Measurements from ENCODE around the gene CCR4. TPM values are rescaled to one million over a fixed set of nuclear protein-coding genes. Genes with fewer than 3 reads are reported as not detected.

CCR4 gene
- total and polyA plus RNA-seq, 2 of the 13 experiments (the other 11 are each of a cell fraction or from before 2014, with no cell fraction given) = 0.04 to 0.05 TPM

- CTCF ChIA-PET (ENCODE audit: low intra/inter-chr PET ratio, low total read pairs) = no interaction called here
- Histone ChIP-seq H3K36me3 (replicated peaks in 1 of 2; ENCODE audit: control insufficient read depth in 1 of 2, insufficient read depth in 2 of 2, low read length in 2 of 2) (no peaks in the 10 kb centered on the region), H3K9ac (ENCODE audit: insufficient read depth, low read depth, low read length) (no peak overlapping the region), H3K27me3 (ENCODE audit: control insufficient read depth in 1 of 2, insufficient read depth in 2 of 2, low read length in 2 of 2) (peaks cover 0 to 4% of the 10 kb centered on the region in 2 experiments; a peak in 1 of 5 replicates), H3K9me3 (ENCODE audit: low read length) (no peaks in the 10 kb centered on the region), H3K4me3 (replicated peaks in 1 of 3; ENCODE audit: insufficient read depth in 1 of 3, low read depth in 2 of 3, low read length in 3 of 3) (no peak overlapping the region), H3K4me2 (ENCODE audit: low read depth, low read length) (no peak overlapping the region), H4K20me1 (ENCODE audit: insufficient read depth, low read length) (no peaks in the 10 kb centered on the region), H3K4me1 (ENCODE audit: insufficient read depth, low read length) (no peaks in the 10 kb centered on the region), H3K79me2 (ENCODE audit: insufficient read depth, low read length) (no peaks in the 10 kb centered on the region), H2AFZ (ENCODE audit: low read length) (no peak overlapping the region), H3K27ac (ENCODE audit: extremely low read length, insufficient read depth, low read length) (no peak overlapping the region)
- WGBS (ENCODE audit: low lambda C conversion rate) = 41% methylated on average over 10 of the region's 10 CpGs
- DNase-seq (ENCODE audit: low spot score) (no peak), ATAC-seq (no peak), FAIRE-seq (no peak)
- in situ Hi-C loops (cut with HindIII; ENCODE audit: extremely low pct_ligation_motif_present, low pct_unique_long_range_greater_than_20kb) (no loop called here), intact Hi-C loops (cut with micrococcal nuclease; ENCODE audit: unreplicated experiment) (no loop called here)
- no TSS peak for BruUV-seq (replicated peaks)
- TF ChIP-seq ZNF275 (CRISPR knock-in tag; IDR thresholded peaks at IDR 0.05; ENCODE audit: borderline replicate concordance) = no peak
- TF ChIP-seq ZNF790 (CRISPR knock-in tag; IDR thresholded peaks at IDR 0.05; ENCODE audit: borderline replicate concordance) = no peak
- TF ChIP-seq ZKSCAN1 (IDR thresholded peaks at IDR 0.05; ENCODE audit: low read length) = no peak
- no peak for TF ChIP-seq JUNB (CRISPR knock-in tag; IDR thresholded peaks at IDR 0.05; ENCODE audit: borderline replicate concordance)
- TF ChIP-seq ZSCAN21 (CRISPR knock-in tag; IDR thresholded peaks at IDR 0.05; ENCODE audit: borderline replicate concordance) = no peak
- TF ChIP-seq ZNF776 (CRISPR knock-in tag; IDR thresholded peaks at IDR 0.05) = no peak
- TF ChIP-seq STAT5B (CRISPR knock-in tag; IDR thresholded peaks at IDR 0.05) = no peak
- no peak for TF ChIP-seq ZNF674 (CRISPR knock-in tag; IDR thresholded peaks at IDR 0.05; ENCODE audit: low read depth)
- TF ChIP-seq SIX4 (CRISPR knock-in tag; IDR thresholded peaks at IDR 0.05) = no peak
- TF ChIP-seq ZNF609 (CRISPR knock-in tag; IDR thresholded peaks at IDR 0.05; ENCODE audit: borderline replicate concordance) = no peak
- no peak for TF ChIP-seq ZFYVE20 (CRISPR knock-in tag; IDR thresholded peaks at IDR 0.05; ENCODE audit: borderline replicate concordance, low read depth)
- no peak for TF ChIP-seq ZNF660 (CRISPR knock-in tag; IDR thresholded peaks at IDR 0.05; ENCODE audit: borderline replicate concordance, low read depth)
- TF ChIP-seq LBX2 (CRISPR knock-in tag; IDR thresholded peaks at IDR 0.05; ENCODE audit: borderline replicate concordance) = no peak
- TF ChIP-seq JUN (CRISPR knock-in tag; IDR thresholded peaks at IDR 0.05) = no peak
- POLR2A ChIA-PET = no interaction called here
These were observed 26.4 kb downstream of the CCR4 start for GRCh38 chr3:32977861-32978260.

All from HepG2 (cell line).